Measurements from ENCODE around the gene PLPPR3.

DNA sequence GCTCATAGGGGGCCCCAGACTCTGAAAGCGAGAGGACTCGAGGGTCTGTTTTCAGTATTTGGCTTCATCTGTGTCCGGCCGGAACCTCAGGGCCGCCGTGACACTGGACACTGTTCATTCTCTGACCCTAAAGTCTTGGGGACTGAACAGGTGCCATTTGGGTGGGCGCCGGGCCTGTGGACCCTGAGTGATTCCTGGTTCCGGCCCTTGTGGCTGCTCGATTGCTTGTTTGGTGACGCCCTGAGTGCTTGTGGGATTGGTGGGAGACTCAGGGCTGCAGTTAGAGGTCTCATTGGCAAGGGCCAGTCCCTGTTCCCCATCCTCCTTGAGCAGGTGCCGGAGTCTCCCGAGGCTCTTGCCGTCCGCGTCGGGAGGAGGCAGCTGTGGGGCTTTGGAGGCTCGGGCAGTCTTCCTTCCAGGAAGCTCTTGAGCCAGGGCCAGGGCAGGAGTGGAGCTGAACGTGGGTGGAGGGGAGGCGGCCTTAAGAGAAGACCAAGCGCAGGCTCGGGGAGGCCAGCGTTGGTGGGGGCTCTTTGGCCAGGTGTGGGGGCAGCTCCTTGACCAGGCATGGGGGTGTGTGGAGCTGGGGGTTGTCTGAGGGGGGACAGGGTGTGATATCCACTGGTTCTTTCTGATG lies 19.8 kb downstream of the PLPPR3 start:
- no peak for TF ChIP-seq BHLHE40 (IDR thresholded peaks at IDR 0.05; ENCODE audit: borderline replicate concordance)
- TF ChIP-seq SP1 (IDR thresholded peaks at IDR 0.05), result no peak
- TF ChIP-seq ARNT (IDR thresholded peaks at IDR 0.05), result no peak
- TF ChIP-seq FOXM1 (IDR thresholded peaks at IDR 0.05; ENCODE audit: borderline replicate concordance), result no peak
- no peak for TF ChIP-seq ZNF384 (IDR thresholded peaks at IDR 0.05)
- no peak for TF ChIP-seq FOXK2 (IDR thresholded peaks at IDR 0.05)
- TF ChIP-seq FOXA1 (IDR thresholded peaks at IDR 0.05), result no peak
- no peak for TF ChIP-seq NFRKB (IDR thresholded peaks at IDR 0.05)
- TF ChIP-seq ELF4 (IDR thresholded peaks at IDR 0.05), result no peak
